A549 (cell line): ENCODE data around the gene SAT1. TPM values are rescaled to one million over a fixed set of nuclear protein-coding genes. Genes with fewer than 3 reads are reported as not detected.

Experiments
- ATAC-seq, 2 experiments: fragments of 200-7000 bp in 1 of 2; fragments of >200 bp in 1 of 2; cut with Nextera tagmentation in 1 of 2; cut with Tn5 transposase in 1 of 2; 3 replicates each; pipeline versions ENCODE4 v1.8.0 to v1.9.1; 2018 to 2020; ENCODE audit warnings: mild to moderate bottlenecking in 1 of 2, moderate library complexity in 1 of 2
- CTCF ChIA-PET: fragments of 300-600 bp; sonication (Branson Sonifier 250); formaldehyde crosslinking; extraction: SDS; loops from one replicate; lab custom pipeline; 2021; ENCODE audit warnings: antibody characterized with exemption, inconsistent platforms; lab: Yijun Ruan, JAX
- POLR2A ChIA-PET: fragments of 350-600 bp; formaldehyde crosslinking; extraction: SDS; loops from one replicate; lab custom pipeline; 2021; ENCODE audit warnings: antibody characterized with exemption, inconsistent platforms; lab: Yijun Ruan, JAX
- DNase-seq, 2 experiments: peaks; one replicate each; pipeline versions ENCODE4 v3.0.0 to v3.0.0-alpha.2; 2011 to 2016; ENCODE audit warnings: low read depth in 1 of 2, low spot score in 1 of 2
- FAIRE-seq: peaks from 2 replicates; lab custom pipeline; 2011; peaks lifted over from hg19 to GRCh38; lab: Jason Lieb, UNC
- H3K27ac ChIP-seq, 2 experiments: fragments of >200 bp; sonication (Bioruptor Twin); formaldehyde crosslinking; 3 replicates each; pipeline ENCODE4 v1.5.1; 2016 to 2017
- H3K4me1 ChIP-seq: fragments of >200 bp; sonication (Bioruptor Twin); formaldehyde crosslinking; 3 replicates; pipeline ENCODE4 v1.6.1; 2016
- H3K4me2 ChIP-seq: fragments of >200 bp; sonication (Bioruptor Twin); formaldehyde crosslinking; 3 replicates; pipeline ENCODE4 v1.6.1; 2016
- H3K4me3 ChIP-seq: fragments of >200 bp; sonication (Bioruptor Twin); formaldehyde crosslinking; 3 replicates; pipeline ENCODE4 v1.5.1; 2016
- H3K9me3 ChIP-seq: fragments of >200 bp; sonication (Bioruptor Twin); formaldehyde crosslinking; 3 replicates; pipeline ENCODE4 v1.6.1; 2016
- BHLHE40 ChIP-seq: IDR thresholded peaks from 2 replicates; pipeline ENCODE4 v1.6.1; 2012; ENCODE audit warnings: low read depth, low read length, inconsistent platforms
- CHD4 ChIP-seq: fragments of 200-600 bp; sonication (generic); IDR thresholded peaks from 2 replicates; pipeline ENCODE4 v1.6.1; 2016; ENCODE audit warnings: antibody characterized with exemption, mild to moderate bottlenecking, borderline replicate concordance
- EHF ChIP-seq: fragments of 250-450 bp; sonication (Bioruptor Pico); IDR thresholded peaks from 2 replicates; pipeline ENCODE4 v1.5.0; 2020; ENCODE audit warnings: mild to moderate bottlenecking
- ESRRA ChIP-seq: fragments of 150-350 bp; IDR thresholded peaks from 2 replicates; pipeline ENCODE4 v1.6.1; 2014; ENCODE audit warnings: mild to moderate bottlenecking, low read length, borderline replicate concordance
- FOSB ChIP-seq: fragments of 250-450 bp; sonication (Bioruptor Pico); IDR thresholded peaks from 2 replicates; pipeline ENCODE4 v1.5.0; 2020; ENCODE audit warnings: mild to moderate bottlenecking, moderate library complexity
- GATA3 ChIP-seq: IDR thresholded peaks from 2 replicates; pipeline ENCODE4 v1.6.1; 2012; ENCODE audit warnings: borderline replicate concordance
- HOXA7 ChIP-seq: fragments of 250-450 bp; sonication (Bioruptor Pico); IDR thresholded peaks from 2 replicates; pipeline ENCODE4 v1.5.0; 2020; ENCODE audit warnings: mild to moderate bottlenecking, moderate library complexity
- HOXB13 ChIP-seq: fragments of 250-450 bp; sonication (Bioruptor Pico); IDR thresholded peaks from 2 replicates; pipeline ENCODE4 v1.5.0; 2020; ENCODE audit warnings: low read depth, mild to moderate bottlenecking, moderate library complexity
- JUNB ChIP-seq: fragments of >200 bp; sonication (Bioruptor Twin); formaldehyde crosslinking; IDR thresholded peaks from 2 replicates; pipeline ENCODE4 v1.6.1; 2016
- KDM1A ChIP-seq: fragments of 200-600 bp; sonication (generic); IDR thresholded peaks from 2 replicates; pipeline ENCODE4 v1.6.1; 2016; ENCODE audit warnings: low read depth, mild to moderate bottlenecking
- MAZ ChIP-seq: fragments of 150-350 bp; IDR thresholded peaks from 2 replicates; pipeline ENCODE4 v1.6.1; 2014; ENCODE audit warnings: antibody characterized with exemption, low read depth, low read length, borderline replicate concordance
- RAD21 ChIP-seq, 2 experiments: fragments of >200 bp in 1 of 2; sonication (Bioruptor Twin) in 1 of 2; formaldehyde crosslinking in 1 of 2; IDR thresholded peaks in 1 of 2; conservative IDR thresholded peaks in 1 of 2; 2 replicates in 1 of 2; 3 replicates in 1 of 2; pipeline ENCODE4 v1.6.1; 2012 to 2018; ENCODE audit warnings: inconsistent platforms in 1 of 2
- RARB ChIP-seq: fragments of 250-450 bp; sonication (Bioruptor Pico); IDR thresholded peaks from 2 replicates; pipeline ENCODE4 v1.8.0; 2021; ENCODE audit warnings: mild to moderate bottlenecking, moderate library complexity
- RFX5 ChIP-seq: fragments of 450-650 bp; IDR thresholded peaks from 2 replicates; pipeline ENCODE4 v1.7.1; 2014; ENCODE audit warnings: antibody characterized with exemption, mild to moderate bottlenecking, moderate library complexity
- ZFP36 ChIP-seq: fragments of 450-650 bp; IDR thresholded peaks from 2 replicates; pipeline ENCODE4 v1.6.1; 2014; ENCODE audit warnings: borderline replicate concordance; ENCODE audit not compliant: partially characterized antibody
- ZNF302 ChIP-seq: fragments of 250-450 bp; sonication (Bioruptor Pico); IDR thresholded peaks from 2 replicates; pipeline ENCODE4 v1.9.0; 2021; ENCODE audit warnings: inconsistent platforms, mild to moderate bottlenecking, moderate library complexity
- ZSCAN20 ChIP-seq: fragments of 250-450 bp; sonication (Bioruptor Pico); IDR thresholded peaks from 2 replicates; pipeline ENCODE4 v1.8.0; 2022; ENCODE audit warnings: mild to moderate bottlenecking, moderate library complexity
- WGBS: methylation state at CpG from one replicate; pipeline ENCODE4 v1.1.6; 2017; ENCODE audit errors: missing lambda C conversion rate; 5-methylcytosine and 5-hydroxymethylcytosine counted together
- polyA plus RNA-seq, 4 experiments: library from polyadenylated mRNA; depleted of rRNA in 3 of 4; stranded (reverse); fragments of >200 nt; fragmentation: RNase III in 1 of 4; extraction: RNeasy Plus Mini Kit Qiagen cat#74134 plus additional on column Dnase treatment in 1 of 4; gene quantifications; 2 replicates in 3 of 4; 3 replicates in 1 of 4; pipeline ENCODE4 v1.2.3, GENCODE V29; 2011 to 2017
- TF ChIP-seq, protein P1 (sequence below): IDR thresholded peaks from 2 replicates; pipeline ENCODE4 v1.6.1; 2012; ENCODE audit warnings: low read depth, borderline replicate concordance
- TF ChIP-seq, protein P2 (sequence below): fragments of >200 bp; sonication (Bioruptor Twin); formaldehyde crosslinking; IDR thresholded peaks from 2 replicates; pipeline ENCODE4 v1.6.1; 2016
- TF ChIP-seq, protein P3 (sequence below): fragments of 150-350 bp; IDR thresholded peaks from 2 replicates; pipeline ENCODE4 v1.6.1; 2014; ENCODE audit warnings: low read depth, mild to moderate bottlenecking, low read length
- TF ChIP-seq, protein P4 (sequence below): fragments of >200 bp; sonication (Bioruptor Twin); formaldehyde crosslinking; IDR thresholded peaks from 3 replicates; pipeline ENCODE4 v1.6.1; 2016
- TF ChIP-seq, protein P5 (sequence below): IDR thresholded peaks from 2 replicates; pipeline ENCODE4 v1.6.1; 2012
- TF ChIP-seq, protein P6 (sequence below): fragments of 250-450 bp; sonication (Bioruptor Pico); IDR thresholded peaks from 2 replicates; pipeline ENCODE4 v1.5.0; 2020; ENCODE audit warnings: low read depth, mild to moderate bottlenecking, moderate library complexity
- TF ChIP-seq, protein P7 (sequence below): fragments of 450-650 bp; IDR thresholded peaks from 2 replicates; pipeline ENCODE4 v1.6.1; 2014; ENCODE audit warnings: antibody characterized with exemption

Gene SAT1
- polyA plus RNA-seq, 2 of the 4 experiments (the other 2 are of a cell fraction): 585 to 3,185 TPM

DNA sequence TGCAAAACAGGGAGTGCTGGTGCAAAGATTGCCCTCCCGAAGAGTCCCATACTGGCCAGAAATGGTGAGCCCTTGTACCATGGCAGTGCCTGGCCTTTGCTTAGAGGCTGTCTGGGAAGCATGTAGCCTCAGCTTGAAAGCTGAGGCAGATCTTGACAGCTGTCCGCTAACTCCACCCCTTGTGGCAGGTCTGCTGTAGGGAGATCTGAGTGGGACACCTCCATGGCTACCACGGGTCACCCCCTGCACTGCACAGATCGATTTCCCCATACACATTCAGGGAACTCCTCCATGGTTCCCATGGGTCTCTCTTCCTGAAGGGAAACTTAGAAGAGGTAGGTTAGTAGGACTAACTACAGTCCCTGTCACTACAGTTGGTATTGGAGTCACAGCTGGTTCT is 33.8 kb upstream of the SAT1 start:
- TF ChIP-seq RAD21 (conservative IDR thresholded peaks at IDR 0.05 in 1 of 2, IDR thresholded peaks at IDR 0.05 in 1 of 2) (no peak), RFX5 (no peak), KDM1A (no peak), ESRRA (no peak), GATA3 (no peak), CHD4 (no peak)
- Histone ChIP-seq H3K4me1 (peaks cover 11% of the 10 kb centered on the region; the same call in 2 of the 3 replicates), H3K4me2 (no peak overlapping the region), H3K27ac (no peak overlapping the region), H3K4me3 (no peak overlapping the region), H3K9me3 (no peaks in the 10 kb centered on the region)
- ChIA-PET CTCF (interaction anchor here (1.2 to 2.3 kb wide), 2 partner anchors 11 to 153 kb away, joined by 3 to 11 read pairs; no protein-coding TSS in a partner anchor), POLR2A (no interaction called here)
- FAIRE-seq (no peak), ATAC-seq (peak; percentile 13 to 28; a peak in 2 of 6 replicates), DNase-seq (no peak)
- 65% methylated on average over 4 of the region's 4 CpGs for WGBS

DNA sequence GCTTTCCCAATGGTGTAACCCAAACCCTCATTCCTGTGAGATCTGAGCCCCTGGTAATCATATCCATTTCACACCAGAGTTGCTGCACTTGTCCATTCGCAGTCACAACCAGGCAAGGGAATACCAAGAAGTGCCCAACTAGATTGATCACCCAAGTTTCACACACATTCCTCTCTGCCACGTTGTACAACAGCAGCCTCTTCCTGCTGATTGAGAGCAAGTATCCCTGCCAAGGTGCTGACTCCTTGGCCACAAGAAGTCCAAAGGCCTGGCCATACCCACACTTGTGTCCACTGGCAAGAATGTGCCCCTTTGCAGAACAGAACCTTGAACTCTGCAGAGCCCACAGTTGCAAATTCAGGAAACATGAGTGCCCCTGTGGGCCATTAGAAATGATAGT is 33.4 kb upstream of the SAT1 start:
- POLR2A ChIA-PET: no interaction called here
- Histone ChIP-seq H3K27ac (no peak overlapping the region), H3K4me1 (peaks cover 15% of the 10 kb centered on the region; the same call in 2 of the 3 replicates), H3K4me3 (no peak overlapping the region), H3K4me2 (no peak overlapping the region), H3K9me3 (no peaks in the 10 kb centered on the region)
- DNase-seq (no peak), ATAC-seq (no peak), FAIRE-seq (no peak)
- CTCF ChIA-PET: interaction anchor here (1.2 kb wide), 1 partner anchor 10 kb away, joined by 3 read pairs; no protein-coding TSS in a partner anchor
- TF ChIP-seq GATA3: no peak
- TF ChIP-seq, protein P1, sequence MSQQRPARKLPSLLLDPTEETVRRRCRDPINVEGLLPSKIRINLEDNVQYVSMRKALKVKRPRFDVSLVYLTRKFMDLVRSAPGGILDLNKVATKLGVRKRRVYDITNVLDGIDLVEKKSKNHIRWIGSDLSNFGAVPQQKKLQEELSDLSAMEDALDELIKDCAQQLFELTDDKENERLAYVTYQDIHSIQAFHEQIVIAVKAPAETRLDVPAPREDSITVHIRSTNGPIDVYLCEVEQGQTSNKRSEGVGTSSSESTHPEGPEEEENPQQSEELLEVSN: no peak
- TF ChIP-seq FOSB (CRISPR knock-in tag): no peak
- no peak for TF ChIP-seq HOXB13 (CRISPR knock-in tag)
- TF ChIP-seq, protein P2, sequence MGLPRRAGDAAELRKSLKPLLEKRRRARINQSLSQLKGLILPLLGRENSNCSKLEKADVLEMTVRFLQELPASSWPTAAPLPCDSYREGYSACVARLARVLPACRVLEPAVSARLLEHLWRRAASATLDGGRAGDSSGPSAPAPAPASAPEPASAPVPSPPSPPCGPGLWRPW: no peak
- TF ChIP-seq JUNB: no peak
- TF ChIP-seq ZSCAN20 (CRISPR knock-in tag): no peak
- no peak for TF ChIP-seq ZFP36
- TF ChIP-seq, protein P3, sequence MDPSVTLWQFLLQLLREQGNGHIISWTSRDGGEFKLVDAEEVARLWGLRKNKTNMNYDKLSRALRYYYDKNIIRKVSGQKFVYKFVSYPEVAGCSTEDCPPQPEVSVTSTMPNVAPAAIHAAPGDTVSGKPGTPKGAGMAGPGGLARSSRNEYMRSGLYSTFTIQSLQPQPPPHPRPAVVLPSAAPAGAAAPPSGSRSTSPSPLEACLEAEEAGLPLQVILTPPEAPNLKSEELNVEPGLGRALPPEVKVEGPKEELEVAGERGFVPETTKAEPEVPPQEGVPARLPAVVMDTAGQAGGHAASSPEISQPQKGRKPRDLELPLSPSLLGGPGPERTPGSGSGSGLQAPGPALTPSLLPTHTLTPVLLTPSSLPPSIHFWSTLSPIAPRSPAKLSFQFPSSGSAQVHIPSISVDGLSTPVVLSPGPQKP: no peak
- TF ChIP-seq HOXA7: no peak
- TF ChIP-seq, protein P4, sequence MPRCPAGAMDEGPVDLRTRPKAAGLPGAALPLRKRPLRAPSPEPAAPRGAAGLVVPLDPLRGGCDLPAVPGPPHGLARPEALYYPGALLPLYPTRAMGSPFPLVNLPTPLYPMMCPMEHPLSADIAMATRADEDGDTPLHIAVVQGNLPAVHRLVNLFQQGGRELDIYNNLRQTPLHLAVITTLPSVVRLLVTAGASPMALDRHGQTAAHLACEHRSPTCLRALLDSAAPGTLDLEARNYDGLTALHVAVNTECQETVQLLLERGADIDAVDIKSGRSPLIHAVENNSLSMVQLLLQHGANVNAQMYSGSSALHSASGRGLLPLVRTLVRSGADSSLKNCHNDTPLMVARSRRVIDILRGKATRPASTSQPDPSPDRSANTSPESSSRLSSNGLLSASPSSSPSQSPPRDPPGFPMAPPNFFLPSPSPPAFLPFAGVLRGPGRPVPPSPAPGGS: no peak
- no peak for TF ChIP-seq RARB
- TF ChIP-seq CHD4: no peak
- no peak for TF ChIP-seq ZNF302 (CRISPR knock-in tag)
- WGBS: 67% methylated on average over 2 of the region's 2 CpGs

DNA sequence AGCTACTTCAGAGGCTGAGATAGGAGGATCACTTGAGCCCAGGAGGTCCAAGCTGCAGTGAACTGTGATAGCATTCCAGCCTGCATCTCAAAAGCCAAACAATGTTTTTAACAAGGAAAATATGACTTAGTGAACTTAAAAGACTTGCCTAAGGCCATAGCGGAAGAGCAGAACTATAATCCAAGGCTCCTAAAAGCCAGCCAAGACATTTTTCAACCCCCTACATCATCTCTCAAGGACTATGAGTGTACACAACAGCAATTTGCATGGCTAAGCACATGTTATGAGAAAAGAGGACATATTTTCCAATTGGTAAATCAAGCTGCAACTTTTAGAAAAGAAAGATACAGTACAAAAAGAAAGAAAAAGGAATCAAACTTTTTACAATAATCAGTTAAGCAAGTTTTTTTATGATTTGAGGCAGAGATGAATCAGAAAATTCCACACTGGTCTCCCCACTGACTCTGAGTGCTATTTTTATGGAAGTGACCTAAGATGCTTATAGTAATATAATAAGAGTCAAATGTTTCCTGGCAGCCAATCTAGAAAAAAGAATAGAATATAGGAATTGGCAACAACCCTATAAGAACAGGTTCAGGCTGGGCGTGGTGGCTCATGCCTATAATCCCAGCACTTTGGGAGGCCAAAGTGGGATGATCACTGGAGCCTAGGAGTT is 30.1 kb upstream of the SAT1 start:
- peak in 1 of 2 experiments; percentile 47; a peak in 2 of 6 replicates for ATAC-seq
- Histone ChIP-seq H3K27ac (peak overlapping the region in 1 of 2 experiments; percentile 44; a peak in 3 of 6 replicates), H3K4me3 (no peak overlapping the region), H3K4me2 (peak overlapping the region; percentile 27; the same call in 1 of the 3 replicates), H3K4me1 (peaks cover 24% of the 10 kb centered on the region; the same call in 2 of the 3 replicates), H3K9me3 (no peaks in the 10 kb centered on the region)
- CTCF ChIA-PET: interaction anchor here (0.6 to 3.2 kb wide), 5 partner anchors 13 to 730 kb away, joined by 3 to 25 read pairs (median 5); no protein-coding TSS in a partner anchor
- POLR2A ChIA-PET: interaction anchor here (1.2 kb wide), 1 partner anchor 10 kb away, joined by 3 read pairs; the partner anchor contains the start of gene ACOT9
- DNase-seq: peak in 1 of 2 experiments; percentile 28
- TF ChIP-seq, protein P5, sequence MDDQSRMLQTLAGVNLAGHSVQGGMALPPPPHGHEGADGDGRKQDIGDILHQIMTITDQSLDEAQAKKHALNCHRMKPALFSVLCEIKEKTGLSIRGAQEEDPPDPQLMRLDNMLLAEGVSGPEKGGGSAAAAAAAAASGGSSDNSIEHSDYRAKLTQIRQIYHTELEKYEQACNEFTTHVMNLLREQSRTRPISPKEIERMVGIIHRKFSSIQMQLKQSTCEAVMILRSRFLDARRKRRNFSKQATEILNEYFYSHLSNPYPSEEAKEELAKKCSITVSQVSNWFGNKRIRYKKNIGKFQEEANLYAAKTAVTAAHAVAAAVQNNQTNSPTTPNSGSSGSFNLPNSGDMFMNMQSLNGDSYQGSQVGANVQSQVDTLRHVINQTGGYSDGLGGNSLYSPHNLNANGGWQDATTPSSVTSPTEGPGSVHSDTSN: no peak
- no peak for TF ChIP-seq FOSB (CRISPR knock-in tag)
- no peak for TF ChIP-seq EHF (CRISPR knock-in tag)
- TF ChIP-seq, protein P6, sequence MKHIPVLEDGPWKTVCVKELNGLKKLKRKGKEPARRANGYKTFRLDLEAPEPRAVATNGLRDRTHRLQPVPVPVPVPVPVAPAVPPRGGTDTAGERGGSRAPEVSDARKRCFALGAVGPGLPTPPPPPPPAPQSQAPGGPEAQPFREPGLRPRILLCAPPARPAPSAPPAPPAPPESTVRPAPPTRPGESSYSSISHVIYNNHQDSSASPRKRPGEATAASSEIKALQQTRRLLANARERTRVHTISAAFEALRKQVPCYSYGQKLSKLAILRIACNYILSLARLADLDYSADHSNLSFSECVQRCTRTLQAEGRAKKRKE: no peak
- no peak for TF ChIP-seq BHLHE40
- TF ChIP-seq RARB: no peak
- no peak for TF ChIP-seq MAZ
- TF ChIP-seq, protein P3: no peak
- TF ChIP-seq, protein P7, sequence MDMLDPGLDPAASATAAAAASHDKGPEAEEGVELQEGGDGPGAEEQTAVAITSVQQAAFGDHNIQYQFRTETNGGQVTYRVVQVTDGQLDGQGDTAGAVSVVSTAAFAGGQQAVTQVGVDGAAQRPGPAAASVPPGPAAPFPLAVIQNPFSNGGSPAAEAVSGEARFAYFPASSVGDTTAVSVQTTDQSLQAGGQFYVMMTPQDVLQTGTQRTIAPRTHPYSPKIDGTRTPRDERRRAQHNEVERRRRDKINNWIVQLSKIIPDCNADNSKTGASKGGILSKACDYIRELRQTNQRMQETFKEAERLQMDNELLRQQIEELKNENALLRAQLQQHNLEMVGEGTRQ: no peak
- no peak for TF ChIP-seq HOXA7
- WGBS: 77% methylated on average over 2 of the region's 2 CpGs
- FAIRE-seq: no peak
